GM19463 (cell line): ENCODE data around the gene SLC30A2.

Source experiments
- ATAC-seq: cut with Tn5 transposase; IDR thresholded peaks from one replicate; pipeline ENCODE4 v1.9.1; 2021; ENCODE audit warnings: mild to moderate bottlenecking, moderate library complexity; ENCODE audit not compliant: unreplicated experiment

Gene SLC30A2

GRCh38 chr1:25999041-25999800, 46.7 kb downstream of the SLC30A2 start:
- ATAC-seq: no peak

DNA sequence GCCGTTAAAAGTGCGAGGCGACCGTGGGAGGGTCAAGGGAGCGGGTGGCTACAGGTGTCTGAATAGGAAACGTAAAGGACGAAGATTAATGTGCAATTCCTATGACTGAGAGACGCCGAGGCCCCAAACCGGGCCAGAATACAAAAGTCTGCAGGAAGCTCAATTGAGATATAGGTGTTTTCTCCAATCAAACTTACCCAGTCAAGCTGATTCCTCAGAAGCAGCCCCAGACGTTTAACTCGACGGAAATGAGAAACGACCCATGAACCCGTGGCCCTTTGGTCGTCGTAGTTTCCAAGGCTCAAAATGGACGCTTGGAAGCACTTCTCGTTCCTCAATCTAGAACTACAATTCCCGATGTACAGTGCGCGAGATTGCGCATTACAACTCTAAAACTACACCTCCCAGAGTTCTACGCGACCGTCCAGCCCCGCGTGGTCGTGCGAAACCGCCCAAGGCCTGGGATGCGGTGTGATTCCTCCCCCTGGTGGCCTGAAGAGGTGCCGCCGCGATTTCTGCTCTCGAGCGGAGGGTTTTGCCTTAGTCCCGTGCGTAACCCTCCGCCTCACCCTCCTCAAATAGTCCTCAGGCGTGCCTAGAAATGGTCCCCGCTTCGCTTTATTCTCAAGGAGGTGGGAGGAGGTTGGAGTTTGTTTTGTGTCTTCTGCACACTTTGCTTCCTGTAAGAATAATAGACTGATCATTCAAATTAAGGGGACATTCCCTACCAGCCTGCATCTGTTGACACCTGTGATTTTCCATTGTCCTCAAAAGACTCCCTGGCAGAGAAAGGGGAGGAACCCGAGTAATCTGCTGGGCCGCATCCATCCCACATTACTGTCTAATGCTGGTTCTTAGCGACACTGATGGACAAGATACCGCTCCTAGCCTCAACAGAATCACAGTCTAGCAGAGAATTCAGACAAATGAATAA, 47.8 kb downstream of the SLC30A2 start, which contains the start of gene PAFAH2:
Gene PAFAH2 (minus strand): TSS at position 236 of the 934 bp plus-strand sequence. CDS start 7,247 bp downstream, outside the sequence.
- ATAC-seq: peak; percentile 95

GRCh38 chr1:25996966-25997827, 48.7 kb downstream of the SLC30A2 start:
- ATAC-seq: no peak

GRCh38 chr1:25994402-25995150, 51.3 kb downstream of the SLC30A2 start:
- no peak for ATAC-seq

DNA sequence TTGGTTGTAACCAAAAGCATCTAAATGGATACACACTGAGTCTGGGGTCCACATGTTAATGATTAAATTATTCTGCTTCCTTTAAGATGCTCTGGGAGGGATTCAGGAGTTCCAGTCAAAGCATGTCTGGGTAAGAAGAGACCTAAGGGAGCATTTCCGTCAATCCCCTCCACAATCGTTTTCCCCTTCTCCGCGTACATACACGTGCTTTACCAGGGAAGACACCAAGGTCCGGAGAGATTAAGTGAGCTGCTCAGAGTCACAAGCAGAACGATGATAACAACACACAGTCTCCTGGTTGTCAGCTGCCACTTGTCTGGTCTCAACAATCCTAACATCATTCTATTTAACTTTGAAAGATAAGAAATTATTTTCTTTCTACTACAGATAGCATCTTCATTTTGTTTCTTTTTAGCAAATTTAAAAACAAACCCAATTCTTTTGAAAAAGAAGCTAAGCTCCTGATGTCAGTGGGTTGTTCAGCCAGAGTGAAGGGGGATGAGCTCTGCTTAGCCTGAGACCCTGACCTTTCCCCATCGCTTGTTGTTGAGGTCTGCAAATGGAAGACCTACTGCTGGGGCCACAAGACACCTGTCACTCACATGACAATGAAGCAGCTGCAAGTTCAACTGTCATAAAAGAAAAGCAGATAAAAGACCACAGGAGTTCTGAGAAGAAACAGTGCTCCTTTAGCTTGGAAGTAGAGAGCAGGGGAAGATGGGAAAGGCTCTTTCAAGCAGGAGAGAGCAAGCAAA, 52.5 kb downstream of the SLC30A2 start:
- no peak for ATAC-seq

- ATAC-seq: no peak
Observed at GRCh38 chr1:25992689-25993171, 53.2 kb downstream of the SLC30A2 start.

DNA sequence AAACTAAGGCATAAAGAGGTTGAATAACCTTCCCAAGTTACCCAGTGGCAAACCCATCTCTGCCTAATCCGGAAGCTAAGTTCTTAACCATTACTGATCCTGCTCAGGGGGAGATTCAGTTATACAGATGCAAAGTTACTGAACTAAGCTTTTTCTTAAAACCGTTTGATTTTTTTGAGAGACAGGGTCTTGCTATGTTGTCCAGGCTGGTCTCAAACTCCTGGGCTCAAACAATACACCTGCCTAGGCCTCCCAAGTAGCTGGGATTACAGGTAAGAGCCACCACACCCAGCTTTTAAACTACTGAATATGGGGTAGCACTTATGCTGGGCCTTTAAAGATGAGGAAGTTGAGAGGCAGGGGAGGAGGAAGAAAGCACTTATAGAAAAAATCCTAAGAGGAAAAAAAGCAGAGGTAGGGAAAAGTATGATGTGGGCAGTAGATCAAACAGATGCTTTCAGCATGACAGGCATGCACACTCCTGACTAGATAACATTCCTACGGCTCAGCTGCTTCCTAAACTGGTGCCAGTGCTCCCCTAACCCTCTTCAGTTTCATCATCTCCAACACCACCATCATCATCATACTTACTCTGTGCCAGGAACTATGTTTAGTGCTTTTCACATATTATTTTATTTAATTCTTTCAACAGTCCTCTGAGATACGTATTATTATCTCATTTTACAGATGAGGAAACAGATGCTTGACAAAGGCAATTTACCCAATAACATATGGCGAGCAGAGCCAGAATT, 53.8 kb downstream of the SLC30A2 start:
- no peak for ATAC-seq

- no peak for ATAC-seq
Observed at GRCh38 chr1:25990702-25991395, 55.1 kb downstream of the SLC30A2 start.

DNA sequence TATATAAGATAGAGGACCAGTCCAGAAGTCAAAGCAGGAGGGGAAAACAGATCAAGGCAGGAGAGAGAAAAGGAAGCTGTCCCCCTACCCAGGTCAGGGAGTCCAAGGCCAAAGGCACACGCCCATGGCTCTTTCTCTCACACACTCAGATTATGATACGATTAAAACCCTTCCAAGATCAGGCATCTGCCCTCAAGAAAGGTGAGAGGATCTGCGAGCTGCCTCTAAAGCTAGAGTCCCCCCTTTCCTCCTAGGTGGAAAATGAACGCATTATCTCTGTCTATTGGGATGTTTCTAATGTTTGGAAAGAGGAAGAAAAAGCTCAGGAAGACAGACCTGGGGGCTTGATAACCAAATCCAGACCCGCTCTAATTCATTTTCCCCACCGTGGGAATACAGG, 55.7 kb downstream of the SLC30A2 start:
- no peak for ATAC-seq

DNA sequence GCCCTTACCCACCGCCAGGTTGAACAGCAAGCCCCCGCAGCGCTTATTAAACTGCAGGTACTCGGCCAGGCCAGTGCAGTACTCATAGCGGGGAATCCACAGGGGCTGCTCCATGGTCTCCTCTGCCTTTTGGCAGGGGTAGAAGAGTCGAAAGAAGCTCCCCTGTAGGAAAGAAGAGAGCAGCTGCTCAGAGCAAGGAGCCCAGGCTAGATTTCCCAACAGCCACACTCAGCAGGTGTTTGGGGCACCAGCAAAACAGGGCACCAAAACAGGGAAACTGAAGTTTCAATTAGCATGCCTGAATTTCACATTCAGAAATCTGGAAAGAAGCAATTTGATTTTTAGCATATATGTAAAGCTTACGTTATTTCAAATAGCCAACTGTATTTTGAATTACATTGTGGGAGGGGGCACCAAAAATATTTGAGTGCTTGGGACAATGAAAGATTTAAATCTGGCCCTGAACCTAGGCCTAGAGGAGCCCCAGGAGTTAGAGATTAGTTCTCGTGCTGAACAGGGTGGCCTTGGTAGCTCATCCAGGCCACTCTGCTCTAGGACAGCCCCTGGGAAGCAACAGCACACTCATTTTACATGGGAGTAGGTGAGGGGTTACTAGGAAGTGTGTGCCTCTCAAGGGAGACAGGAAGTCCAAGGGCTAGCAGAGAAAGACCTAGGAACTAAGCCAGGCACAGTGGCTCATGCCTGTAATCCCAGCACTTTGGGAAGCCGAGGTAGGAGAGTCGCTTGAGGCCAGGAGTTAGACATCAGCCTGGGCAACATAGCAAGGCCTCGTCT, 56.3 kb downstream of the SLC30A2 start:
- no peak for ATAC-seq

- ATAC-seq: no peak
Observed at GRCh38 chr1:25987951-25988350, 58.0 kb downstream of the SLC30A2 start.
